Nephron progenitor cell (in vitro differentiated cells): ENCODE results near the gene NLK.
"Not testable (repeated sequence)": the region's sequence is repeated elsewhere in the genome, so short reads cannot be mapped to it uniquely, and the experiment has no call there.

Experiments used
- DNase-seq: peaks from one replicate; pipeline ENCODE4 v3.0.0; 2021
- H3K27ac Mint-ChIP-seq: 2 replicates; pipeline ENCODE4 v1.8.0; 2021; ENCODE audit warnings: mild to moderate bottlenecking, moderate library complexity, mixed read lengths
- H3K27me3 Mint-ChIP-seq: 2 replicates; pipeline ENCODE4 v1.8.0; 2021; ENCODE audit warnings: mild to moderate bottlenecking, low read depth, mixed read lengths; ENCODE audit not compliant: poor library complexity
- H3K36me3 Mint-ChIP-seq: 2 replicates; pipeline ENCODE4 v1.8.0; 2021; ENCODE audit warnings: low read depth, mixed read lengths
- H3K4me1 Mint-ChIP-seq: 2 replicates; pipeline ENCODE4 v1.8.0; 2021; ENCODE audit warnings: mixed read lengths
- H3K4me3 Mint-ChIP-seq: 2 replicates; pipeline ENCODE4 v1.8.0; 2021; ENCODE audit warnings: mild to moderate bottlenecking, moderate library complexity, mixed read lengths
- H3K9me3 Mint-ChIP-seq: 2 replicates; pipeline ENCODE4 v1.8.0; 2021; ENCODE audit warnings: mild to moderate bottlenecking, moderate library complexity, mixed read lengths
- CTCF ChIP-seq: fragments of 200-600 bp; sonication (generic); IDR thresholded peaks from 2 replicates; pipeline ENCODE4 v1.5.0; 2021; ENCODE audit warnings: antibody characterized with exemption

NLK gene

GRCh38 chr17:28031174-28031573, 11.3 kb upstream of the NLK start:
- Mint-ChIP-seq H3K9me3 (no peaks in the 10 kb centered on the region), H3K27ac (no peak overlapping the region), H3K4me1 (no peaks in the 10 kb centered on the region), H3K36me3 (no peaks in the 10 kb centered on the region), H3K4me3 (no peak overlapping the region), H3K27me3 (peaks cover 26% of the 10 kb centered on the region)
- no peak for DNase-seq
- no peak for TF ChIP-seq CTCF

- Mint-ChIP-seq H3K27ac (no peak overlapping the region), H3K4me3 (no peak overlapping the region), H3K4me1 (no peaks in the 10 kb centered on the region), H3K9me3 (peaks cover 2% of the 10 kb centered on the region), H3K36me3 (no peaks in the 10 kb centered on the region), H3K27me3 (peaks cover 13% of the 10 kb centered on the region)
- no peak for TF ChIP-seq CTCF
- DNase-seq: no peak
These were observed 8.3 kb upstream of the NLK start for GRCh38 chr17:28033972-28034714.

- H3K4me3 Mint-ChIP-seq, H3K27ac Mint-ChIP-seq, H3K9me3 Mint-ChIP-seq, H3K36me3 Mint-ChIP-seq, H3K4me1 Mint-ChIP-seq, DNase-seq, H3K27me3 Mint-ChIP-seq: not testable (repeated sequence)
These were observed 7.0 kb upstream of the NLK start for GRCh38 chr17:28035452-28035851.

DNA sequence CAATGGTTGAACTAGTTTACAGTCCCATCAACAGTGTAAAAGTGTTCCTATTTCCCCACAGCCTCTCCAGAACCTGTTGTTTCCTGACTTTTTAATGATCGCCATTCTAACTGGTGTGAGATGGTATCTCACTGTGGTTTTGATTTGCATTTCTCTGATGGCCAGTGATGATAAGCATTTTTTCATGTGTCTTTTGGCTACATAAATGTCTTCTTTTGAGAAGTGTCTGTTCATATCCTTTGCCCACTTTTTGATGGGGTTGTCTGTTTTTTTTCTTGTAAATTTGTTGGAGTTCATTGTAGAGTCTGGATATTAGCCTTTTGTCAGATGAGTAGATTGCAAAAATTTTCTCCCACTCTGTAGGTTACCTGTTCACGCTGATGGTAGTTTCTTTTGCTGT, 6.6 kb upstream of the NLK start:
- not testable (repeated sequence) for H3K4me3 Mint-ChIP-seq, H3K27me3 Mint-ChIP-seq, DNase-seq, H3K36me3 Mint-ChIP-seq, H3K4me1 Mint-ChIP-seq, H3K27ac Mint-ChIP-seq
- H3K9me3 Mint-ChIP-seq: peaks cover 12% of the 10 kb centered on the region

DNA sequence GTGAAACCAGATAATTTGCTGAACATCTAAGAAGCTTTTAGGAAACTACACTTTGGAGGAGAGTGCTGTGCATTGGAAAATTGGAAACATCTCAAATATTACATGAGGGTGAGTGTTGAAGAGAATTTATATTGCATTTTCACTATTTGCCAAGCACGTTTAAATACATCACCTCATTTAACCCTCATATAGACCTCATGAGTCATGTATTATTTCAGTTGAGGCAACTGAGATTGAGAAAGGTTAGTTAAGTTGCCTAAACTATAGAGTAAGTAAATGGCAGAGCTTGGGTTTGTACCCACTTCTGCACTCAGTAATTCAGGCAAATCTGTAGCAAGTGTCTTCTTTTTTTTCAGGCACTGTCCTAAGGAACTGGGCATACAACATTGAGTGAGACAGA, 3.7 kb upstream of the NLK start:
- no peak overlapping the region for H3K27ac Mint-ChIP-seq
- no peak for DNase-seq
- H3K4me3 Mint-ChIP-seq: no peak overlapping the region
- H3K4me1 Mint-ChIP-seq: peaks cover 18% of the 10 kb centered on the region
- no peak for TF ChIP-seq CTCF
- peaks cover 4% of the 10 kb centered on the region for H3K27me3 Mint-ChIP-seq
- peaks cover 13% of the 10 kb centered on the region for H3K9me3 Mint-ChIP-seq
- no peaks in the 10 kb centered on the region for H3K36me3 Mint-ChIP-seq

DNA sequence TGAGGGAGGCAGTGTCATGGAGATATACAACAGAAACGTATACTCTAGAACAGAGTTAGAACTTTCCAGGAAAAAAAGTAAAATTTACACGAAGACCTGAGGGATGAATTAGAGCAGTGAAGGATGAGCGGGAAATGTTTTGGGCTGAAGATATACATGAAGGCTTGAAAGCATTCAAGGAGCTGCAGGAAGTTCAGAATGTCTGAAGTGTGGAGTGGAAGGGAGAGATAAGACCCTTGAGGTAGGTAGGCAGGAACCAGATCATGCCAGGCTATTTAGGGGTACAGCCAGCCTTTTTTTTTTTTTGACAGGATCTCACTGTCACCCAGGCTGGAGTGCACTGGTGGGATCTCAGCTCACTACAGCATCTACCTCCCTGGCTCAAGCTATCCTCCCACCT, 3.2 kb upstream of the NLK start:
- no peak for DNase-seq
- Mint-ChIP-seq H3K4me1 (peaks cover 22% of the 10 kb centered on the region), H3K36me3 (peaks cover 2% of the 10 kb centered on the region), H3K27ac (no peak overlapping the region), H3K4me3 (no peak overlapping the region), H3K9me3 (peaks cover 13% of the 10 kb centered on the region), H3K27me3 (peaks cover 4% of the 10 kb centered on the region)
- TF ChIP-seq CTCF: no peak

- DNase-seq: no peak
- H3K27ac Mint-ChIP-seq: no peak overlapping the region
- TF ChIP-seq CTCF: no peak
- H3K9me3 Mint-ChIP-seq: peaks cover 13% of the 10 kb centered on the region
- H3K27me3 Mint-ChIP-seq: peaks cover 4% of the 10 kb centered on the region
- H3K4me3 Mint-ChIP-seq: peak overlapping the region; percentile 96
- H3K4me1 Mint-ChIP-seq: peaks cover 34% of the 10 kb centered on the region
- H3K36me3 Mint-ChIP-seq: peaks cover 14% of the 10 kb centered on the region
These were observed 2.1 kb upstream of the NLK start for GRCh38 chr17:28040406-28040805.
